Kidney (tissue), 14 donors: ENCODE results near the gene EDEM1. TPM values are rescaled to one million over a fixed set of nuclear protein-coding genes. Genes with fewer than 3 reads are reported as not detected.

ENCODE experiments used
- DNase-seq, 5 donors: peaks; one replicate each; pipeline ENCODE4 v3.0.0-alpha.2; 2013 to 2020
- FAIRE-seq: peaks from 2 replicates; lab custom pipeline; 2012; peaks lifted over from hg19 to GRCh38; lab: Jason Lieb, UNC
- H3K27ac ChIP-seq, 2 donors: one replicate each; pipeline ENCODE4 v1.7.0; 2013; ENCODE audit warnings: low read depth in 2 of 2, low read length in 2 of 2, inconsistent platforms in 1 of 2
- H3K27me3 ChIP-seq: one replicate; pipeline ENCODE4 v1.7.1; 2013; ENCODE audit warnings: low read length, inconsistent platforms; ENCODE audit not compliant: control insufficient read depth, insufficient read depth
- H3K36me3 ChIP-seq, 3 donors: one replicate each; pipeline versions ENCODE4 v1.7.0 to v1.7.1; 2013; ENCODE audit warnings: low read length in 3 of 3, control low read depth in 1 of 3, inconsistent platforms in 1 of 3; ENCODE audit not compliant: insufficient read depth in 3 of 3, control insufficient read depth in 2 of 3
- H3K4me1 ChIP-seq, 3 donors: one replicate each; pipeline versions ENCODE4 v1.7.0 to v1.7.1; 2013; ENCODE audit warnings: low read length in 3 of 3, inconsistent platforms in 1 of 3, low read depth in 1 of 3; ENCODE audit not compliant: control insufficient read depth in 2 of 3, insufficient read depth in 2 of 3
- H3K4me3 ChIP-seq, 3 donors: one replicate each; pipeline versions ENCODE4 v1.7.0 to v1.8.1; 2013; ENCODE audit warnings: low read length in 3 of 3, control low read depth in 1 of 3, inconsistent platforms in 1 of 3
- H3K9ac ChIP-seq, 3 donors: one replicate each; pipeline versions ENCODE4 v1.7.0 to v1.7.1; 2013; ENCODE audit warnings: low read length in 3 of 3, control low read depth in 1 of 3, inconsistent platforms in 1 of 3
- H3K9me3 ChIP-seq, 3 donors: one replicate each; pipeline versions ENCODE4 v1.7.0 to v1.7.1; 2013; ENCODE audit warnings: low read length in 3 of 3, control low read depth in 1 of 3, inconsistent platforms in 1 of 3; ENCODE audit not compliant: control insufficient read depth in 2 of 3, insufficient read depth in 1 of 3
- CTCF ChIP-seq: IDR thresholded peaks from 3 replicates; pipeline ENCODE4 v1.5.1; 2012; ENCODE audit warnings: mild to moderate bottlenecking, moderate library complexity, borderline replicate concordance; ENCODE audit not compliant: insufficient read depth; ENCODE audit errors: extremely low read depth
- intact Hi-C: fragments of 100-400 bp; cut with DNase I; formaldehyde crosslinking; loops from one replicate; pipeline ENCODE4 v1.11.1; 2022
- microRNA-seq: library from miRNA; unstranded; fragments of <30 nt; microRNA quantifications from one replicate; pipeline ENCODE4 v1.2.0, GENCODE V29; 2020
- polyA plus RNA-seq: library from polyadenylated mRNA; stranded (reverse); fragments of 350-450 nt; fragmentation: Illumina TruSeq; extraction: RNeasy Lipid Tissue Mini Kit (QIAGEN cat#74804); gene quantifications from one replicate; pipeline ENCODE4 v1.2.3, GENCODE V29; 2014; ENCODE audit warnings: low read depth, low replicate concordance; ENCODE audit not compliant: insufficient read depth
- total RNA-seq: library from RNA; stranded (reverse); fragmentation: NEBNext Ultra II Directional; extraction: Animal tissue kit (Norgen Biotek cat#: 25700); gene quantifications from one replicate; pipeline ENCODE4 v1.2.1, GENCODE V29; 2021
- donor health status: control.
- donor health status: control.
- donor health status: control.
- donor health status: control.
- donor health status: control.
- donor health status: DM: yes; HTN: yes; CAD: no.
- donor health status: Normal renal cell carcinoma (clear cell type).

EDEM1 gene
- total and polyA plus RNA-seq, 2 donors from 2014 or later = 5.5 to 47.5 TPM

- FAIRE-seq = no peak
- DNase-seq = no peak
- Histone ChIP-seq H3K36me3 (no peaks in the 10 kb centered on the region), H3K4me3 (no peak overlapping the region), H3K27me3 (no peaks in the 10 kb centered on the region), H3K4me1 (no peaks in the 10 kb centered on the region), H3K9ac (no peak overlapping the region), H3K27ac (no peak overlapping the region), H3K9me3 (no peaks in the 10 kb centered on the region)
- no peak for TF ChIP-seq CTCF
- intact Hi-C loops = no loop called here
These were observed 79.7 kb downstream of the EDEM1 start for GRCh38 chr3:5267252-5267651.

- H3K9ac ChIP-seq = no peak overlapping the region
- no peak for FAIRE-seq
- TF ChIP-seq CTCF = no peak
- no peaks in the 10 kb centered on the region for H3K9me3 ChIP-seq
- H3K4me3 ChIP-seq = no peak overlapping the region
- H3K27ac ChIP-seq = no peak overlapping the region
- H3K4me1 ChIP-seq = no peaks in the 10 kb centered on the region
- H3K36me3 ChIP-seq = no peaks in the 10 kb centered on the region
- intact Hi-C loops = no loop called here
- no peaks in the 10 kb centered on the region for H3K27me3 ChIP-seq
- DNase-seq = no peak
These were observed 80.4 kb downstream of the EDEM1 start for GRCh38 chr3:5267889-5268288.

Small RNA genes lying within 50 kb of the gene (microRNA-seq; reads per million reads assigned to microRNA genes)
- gene MIR4790 = not detected

Other genes starting within 250 kb of the EDEM1 start
- 147 TPM for gene BHLHE40, start 208.3 kb upstream of the EDEM1 start, total RNA-seq
- 39.4 TPM for gene BHLHE40, start 208.3 kb upstream of the EDEM1 start, polyA plus RNA-seq
- gene ARL8B, start 65.4 kb upstream of the EDEM1 start, total RNA-seq = 62.7 TPM
- 49.1 TPM for gene ARL8B, start 65.4 kb upstream of the EDEM1 start, polyA plus RNA-seq